ENCODE measurements around the gene VAX1. TPM values are rescaled to one million over a fixed set of nuclear protein-coding genes. Genes with fewer than 3 reads are reported as not detected.

The VAX1 gene
- polyA plus RNA-seq, 12 donors = not detected

DNA sequence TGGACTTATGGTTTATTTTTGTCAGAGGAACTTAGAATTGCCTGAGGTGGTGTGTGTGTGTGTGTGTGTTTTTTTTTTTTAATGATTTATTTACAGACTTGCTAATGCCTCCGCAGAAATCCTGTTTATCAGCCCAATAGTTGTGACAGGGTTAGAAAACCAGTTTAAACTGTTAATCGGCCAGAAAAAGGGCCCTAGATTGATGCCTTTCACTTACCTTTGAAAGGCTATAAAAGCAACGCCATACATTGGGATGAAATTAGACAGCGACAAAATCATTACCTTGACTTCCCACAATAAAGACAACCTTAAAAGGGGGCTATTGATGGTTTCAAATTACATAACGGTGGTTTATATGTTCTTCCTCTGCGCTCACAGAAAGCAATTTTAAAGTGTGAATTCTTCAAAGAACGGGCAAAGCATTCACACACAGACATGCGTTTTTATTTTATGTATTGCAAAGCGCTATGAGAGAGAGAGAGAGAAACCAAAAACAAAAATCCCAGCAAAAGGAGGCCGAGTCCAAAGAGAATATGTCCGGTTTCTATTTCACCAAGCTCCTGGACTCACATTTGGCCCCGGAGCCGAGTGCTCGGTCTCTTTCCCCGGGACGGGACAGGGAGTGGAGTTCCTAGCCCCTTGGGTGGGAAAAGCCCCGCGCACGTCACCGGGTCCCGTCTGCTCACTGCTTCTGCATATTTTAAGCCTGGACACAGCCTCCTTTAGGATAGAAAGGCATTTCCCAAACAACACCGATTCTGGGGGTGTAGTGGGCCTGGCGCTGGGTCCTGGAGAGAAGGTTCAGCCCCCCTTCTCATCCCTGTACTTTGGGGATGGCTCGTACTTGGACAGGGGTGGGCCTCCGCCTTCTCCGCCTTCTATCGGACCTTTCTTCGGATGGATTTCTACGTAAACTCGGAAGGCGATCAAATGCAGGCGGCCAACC, 26.8 kb upstream of the VAX1 start:
- DNase-seq = no peak

DNA sequence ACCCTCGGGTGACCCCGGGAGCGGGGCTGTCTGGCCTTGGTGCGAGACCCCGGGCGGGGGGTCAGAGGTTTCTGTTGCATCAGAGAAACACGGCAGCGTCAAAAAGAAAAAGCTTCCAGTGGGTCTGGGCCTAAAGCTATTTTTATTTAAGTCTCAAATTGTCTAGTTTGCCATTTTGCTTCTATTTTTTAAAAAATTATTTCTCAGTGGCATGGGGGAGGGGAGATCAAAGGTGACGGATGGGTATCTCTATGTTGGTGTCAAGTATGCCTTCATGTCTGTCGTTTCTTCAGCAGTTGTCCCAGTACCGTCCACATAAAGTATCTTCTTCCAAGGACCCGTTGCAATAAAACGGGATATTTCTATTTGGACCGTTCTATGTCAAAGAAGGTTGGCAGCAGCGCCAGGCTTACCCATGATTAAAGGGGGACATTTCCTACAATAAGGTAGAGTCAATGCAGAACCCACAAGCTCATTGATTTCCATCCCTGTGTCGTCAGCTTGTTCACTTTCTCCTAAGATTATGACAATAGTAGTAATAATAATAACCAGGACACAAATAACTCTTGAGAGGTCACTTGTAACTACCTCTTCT, 26.0 kb upstream of the VAX1 start:
- no peak for DNase-seq

GRCh38 chr10:117163061-117163953, 25.2 kb upstream of the VAX1 start:
- no peak for DNase-seq

GRCh38 chr10:117162093-117163060, 24.3 kb upstream of the VAX1 start:
- no peak for DNase-seq

GRCh38 chr10:117161386-117162033, 23.4 kb upstream of the VAX1 start:
- DNase-seq = no peak

GRCh38 chr10:117160567-117160966, 22.5 kb upstream of the VAX1 start:
- no peak for DNase-seq

DNA sequence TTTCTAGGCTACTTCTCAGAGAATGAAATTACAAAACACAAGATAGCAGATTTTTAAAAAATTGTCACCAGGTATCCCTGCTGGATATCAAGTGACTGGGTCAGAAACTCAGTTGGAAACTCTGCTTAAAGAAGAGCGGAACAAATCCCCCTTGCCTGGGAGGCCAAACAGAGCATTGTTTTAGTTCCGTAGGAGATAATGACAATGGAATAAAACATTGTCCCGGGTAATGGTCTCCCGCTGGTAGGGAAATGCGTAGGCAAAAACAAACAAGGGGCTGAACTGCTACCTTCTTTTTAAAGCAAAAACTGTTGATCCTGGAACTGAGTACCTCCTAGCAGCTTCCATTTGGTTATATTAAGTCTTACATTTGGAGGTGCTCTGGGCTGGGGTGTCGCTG, 21.3 kb upstream of the VAX1 start:
- DNase-seq = no peak

- DNase-seq = no peak
Measured at GRCh38 chr10:117158297-117158696, 20.2 kb upstream of the VAX1 start.

GRCh38 chr10:117152668-117153067, 14.6 kb upstream of the VAX1 start:
- DNase-seq = no peak

- DNase-seq = no peak
Measured at GRCh38 chr10:117148284-117148683, 10.2 kb upstream of the VAX1 start.

- no peak for DNase-seq
Measured at GRCh38 chr10:117145019-117145418, 6.9 kb upstream of the VAX1 start.

DNA sequence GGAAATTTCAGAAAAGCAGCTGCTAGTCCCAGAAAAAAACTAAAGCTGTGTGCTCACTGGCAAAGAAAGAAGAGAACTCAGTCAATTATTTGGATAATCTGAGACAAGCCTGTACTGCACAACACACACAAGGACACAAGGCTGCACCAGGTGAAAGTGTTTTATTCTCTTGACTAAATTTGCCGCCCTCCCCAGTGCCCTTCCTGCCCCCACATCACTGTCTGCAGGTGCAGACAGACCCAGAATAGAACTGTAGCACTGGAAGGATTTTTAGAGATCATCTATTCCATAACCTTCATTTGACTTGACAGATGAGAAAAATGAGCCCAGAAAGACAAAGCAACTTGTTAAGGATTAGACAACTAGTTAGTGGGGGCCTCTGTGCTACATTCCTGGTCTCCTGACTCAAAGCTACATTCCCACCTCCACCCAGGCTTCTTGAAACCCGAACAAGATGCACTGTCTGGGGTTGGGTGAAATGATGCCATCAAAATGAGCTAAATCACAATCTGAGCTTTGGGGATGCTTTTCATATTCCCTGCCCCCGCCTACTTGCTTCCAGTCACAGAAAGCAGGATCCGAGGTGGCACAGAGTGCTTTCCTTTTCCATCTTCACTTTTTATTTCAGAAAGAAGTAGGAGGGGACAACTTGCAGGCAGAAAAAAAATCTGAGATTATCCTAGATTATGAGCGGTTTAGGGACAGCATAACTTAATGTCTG, 5.2 kb upstream of the VAX1 start:
- DNase-seq = no peak

DNA sequence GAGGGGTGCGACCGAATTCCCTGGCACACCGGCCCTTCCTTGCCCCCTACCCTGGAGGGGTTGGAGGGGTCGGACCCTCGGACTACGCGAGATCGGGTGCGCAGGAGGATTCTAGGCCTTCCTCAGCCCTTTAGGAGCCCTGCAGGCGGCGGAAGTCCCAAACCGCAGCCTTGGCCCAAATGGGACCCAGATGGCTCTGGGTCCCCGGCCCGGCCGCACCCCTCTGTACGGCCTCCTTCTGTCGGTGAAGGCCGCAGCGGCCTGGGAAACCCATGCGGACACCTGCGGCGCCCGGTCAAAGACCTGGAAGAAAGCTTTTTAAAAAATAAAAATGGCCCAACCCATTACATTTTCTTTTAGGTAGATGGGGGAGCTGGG, 2.4 kb upstream of the VAX1 start:
- DNase-seq = no peak

DNA sequence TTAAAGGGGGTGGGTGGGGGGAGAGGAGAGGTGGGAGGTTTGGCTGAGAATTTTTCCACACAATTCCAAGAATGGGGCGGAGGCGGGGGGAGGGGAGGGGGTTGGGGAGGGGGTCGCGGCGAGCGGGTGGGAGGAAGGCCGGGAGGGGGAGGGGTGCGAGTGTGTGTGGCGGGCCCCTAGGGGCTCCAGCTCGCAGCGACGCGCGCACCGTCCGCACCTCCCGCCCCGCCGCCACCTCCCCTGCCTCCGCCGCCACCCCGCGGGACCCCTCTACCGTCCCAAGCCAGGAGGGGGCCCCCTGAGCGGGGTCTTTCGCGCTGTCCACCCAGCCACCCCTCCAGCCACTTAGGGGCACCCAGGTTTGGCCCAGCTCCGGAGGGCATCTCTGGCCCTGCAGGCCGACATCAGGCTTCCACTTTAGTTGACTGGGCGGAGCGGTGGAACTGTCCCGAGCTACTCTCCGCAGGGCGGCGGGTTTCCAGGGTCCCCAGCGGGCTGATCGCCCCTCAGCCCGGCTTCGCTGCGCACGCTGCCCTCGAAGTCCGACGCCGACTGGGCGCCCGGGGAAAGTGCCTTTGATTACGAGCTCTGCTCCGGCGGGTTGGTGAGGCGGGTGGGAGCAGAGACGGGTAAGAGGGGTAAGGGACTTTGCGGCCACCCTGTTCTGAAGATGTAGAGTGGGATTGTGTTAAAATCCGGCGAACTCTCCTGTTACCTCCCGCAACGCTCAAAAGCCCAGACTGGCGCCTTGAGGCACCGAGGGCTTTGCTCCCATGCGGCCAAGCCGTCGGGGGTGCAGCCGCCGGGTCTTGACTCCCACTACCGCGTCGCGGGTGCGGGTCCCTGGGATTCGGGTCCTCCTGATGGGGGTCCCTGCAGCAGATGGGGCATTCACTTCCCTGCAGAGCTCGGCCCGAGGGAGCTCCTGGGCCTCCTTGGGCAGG, 1.8 kb upstream of the VAX1 start:
- no peak for DNase-seq

- DNase-seq = no peak
Measured at GRCh38 chr10:117138838-117139580, 939 bp upstream of the VAX1 start.

- DNase-seq = no peak
Measured at GRCh38 chr10:117137031-117137910, 799 bp downstream of the VAX1 start.
